ENCODE results near the gene LRFN4. TPM values are rescaled to one million over a fixed set of nuclear protein-coding genes. Genes with fewer than 3 reads are reported as not detected.

LRFN4 gene
- total RNA-seq, 2 experiments from 2014 or later: 33.9 to 38.6 TPM

DNA sequence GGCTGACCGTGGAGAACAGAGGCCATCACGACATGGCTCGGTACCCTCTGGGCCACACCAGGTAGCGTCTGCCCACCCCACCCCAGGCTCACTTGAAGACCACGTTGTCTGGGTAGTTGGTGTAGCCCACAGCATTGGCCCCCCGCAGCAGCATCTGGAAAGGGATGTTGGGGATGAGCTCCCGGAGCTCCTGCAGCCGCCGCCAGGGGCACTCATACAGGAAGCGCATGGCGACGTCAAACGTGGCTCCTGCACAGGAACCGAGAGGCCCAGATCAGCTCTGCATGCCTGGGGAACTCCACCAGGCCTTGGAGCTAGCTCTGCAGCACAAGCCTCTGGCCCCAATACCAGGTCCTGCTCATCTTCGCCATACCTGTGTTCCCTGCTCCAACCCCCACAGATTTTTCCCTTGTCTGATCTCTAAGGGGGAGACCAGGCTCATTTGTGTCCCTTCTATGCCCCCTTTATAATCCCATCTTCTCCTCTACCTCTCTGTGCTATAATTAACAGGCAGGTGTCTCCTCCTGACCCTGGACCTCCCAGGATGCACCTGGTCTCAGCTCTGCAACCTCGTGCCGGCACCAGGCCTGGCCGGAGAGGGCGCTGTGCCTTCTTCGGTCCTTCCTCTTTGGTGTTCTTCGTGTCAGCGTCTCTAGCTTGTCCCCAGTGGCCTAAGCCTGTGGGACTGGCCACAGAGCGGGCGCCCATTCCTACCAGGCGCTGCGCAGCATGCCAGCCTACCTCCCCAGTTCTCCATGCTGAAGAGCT is 5.0 kb upstream of the LRFN4 start:
- Histone ChIP-seq H4K20me1 (ENCODE audit: insufficient read depth, low read length) (no peaks in the 10 kb centered on the region), H3K36me3 (ENCODE audit: insufficient read depth, low read length) (peaks cover 9% of the 10 kb centered on the region; the same call in 1 of the 2 replicates), H3K4me1 (ENCODE audit: insufficient read depth, low read length, poor library complexity, severe bottlenecking) (peaks cover 25% of the 10 kb centered on the region), H3K9me2 (ENCODE audit: insufficient read depth, low read length) (no peaks in the 10 kb centered on the region), H2AFZ (ENCODE audit: low read length) (peak overlapping the region; percentile 18; the same call in 1 of the 2 replicates), H3K27ac (ENCODE audit: low read depth, low read length, poor library complexity, severe bottlenecking) (peak overlapping the region; percentile 16), H3K4me2 (ENCODE audit: low read length) (peak overlapping the region; percentile 22; the same call in 1 of the 2 replicates), H3K79me2 (ENCODE audit: insufficient read depth, low read depth, low read length) (no peaks in the 10 kb centered on the region), H3K4me3 (ENCODE audit: low read depth, low read length, poor library complexity, severe bottlenecking) (no peak overlapping the region), H3K9me3 (ENCODE audit: low read length) (no peaks in the 10 kb centered on the region)
- BruUV-seq (replicated peaks): no TSS peak
- intact Hi-C loops (cut with micrococcal nuclease; ENCODE audit: unreplicated experiment): no loop called here
- ChIA-PET POLR2A (interaction anchor here (0.5 to 1.0 kb wide), 4 partner anchors 8 to 386 kb away, joined by 3 to 4 read pairs (median 3); no protein-coding TSS in a partner anchor), CTCF (ENCODE audit: unreplicated experiment) (interaction anchor here (0.5 kb wide), 1 partner anchor 42 kb away, joined by 3 read pairs; no protein-coding TSS in a partner anchor)
- peak; percentile 70 for DNase-seq (ENCODE audit: low spot score)
- TF ChIP-seq, protein P1, sequence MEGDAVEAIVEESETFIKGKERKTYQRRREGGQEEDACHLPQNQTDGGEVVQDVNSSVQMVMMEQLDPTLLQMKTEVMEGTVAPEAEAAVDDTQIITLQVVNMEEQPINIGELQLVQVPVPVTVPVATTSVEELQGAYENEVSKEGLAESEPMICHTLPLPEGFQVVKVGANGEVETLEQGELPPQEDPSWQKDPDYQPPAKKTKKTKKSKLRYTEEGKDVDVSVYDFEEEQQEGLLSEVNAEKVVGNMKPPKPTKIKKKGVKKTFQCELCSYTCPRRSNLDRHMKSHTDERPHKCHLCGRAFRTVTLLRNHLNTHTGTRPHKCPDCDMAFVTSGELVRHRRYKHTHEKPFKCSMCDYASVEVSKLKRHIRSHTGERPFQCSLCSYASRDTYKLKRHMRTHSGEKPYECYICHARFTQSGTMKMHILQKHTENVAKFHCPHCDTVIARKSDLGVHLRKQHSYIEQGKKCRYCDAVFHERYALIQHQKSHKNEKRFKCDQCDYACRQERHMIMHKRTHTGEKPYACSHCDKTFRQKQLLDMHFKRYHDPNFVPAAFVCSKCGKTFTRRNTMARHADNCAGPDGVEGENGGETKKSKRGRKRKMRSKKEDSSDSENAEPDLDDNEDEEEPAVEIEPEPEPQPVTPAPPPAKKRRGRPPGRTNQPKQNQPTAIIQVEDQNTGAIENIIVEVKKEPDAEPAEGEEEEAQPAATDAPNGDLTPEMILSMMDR (conservative IDR thresholded peaks at IDR 0.05; ENCODE audit: low read length): peak; percentile 77
- TF ChIP-seq EZH2phosphoT487 (IDR thresholded peaks at IDR 0.05; ENCODE audit: borderline replicate concordance, low read depth, low read length): no peak

DNA sequence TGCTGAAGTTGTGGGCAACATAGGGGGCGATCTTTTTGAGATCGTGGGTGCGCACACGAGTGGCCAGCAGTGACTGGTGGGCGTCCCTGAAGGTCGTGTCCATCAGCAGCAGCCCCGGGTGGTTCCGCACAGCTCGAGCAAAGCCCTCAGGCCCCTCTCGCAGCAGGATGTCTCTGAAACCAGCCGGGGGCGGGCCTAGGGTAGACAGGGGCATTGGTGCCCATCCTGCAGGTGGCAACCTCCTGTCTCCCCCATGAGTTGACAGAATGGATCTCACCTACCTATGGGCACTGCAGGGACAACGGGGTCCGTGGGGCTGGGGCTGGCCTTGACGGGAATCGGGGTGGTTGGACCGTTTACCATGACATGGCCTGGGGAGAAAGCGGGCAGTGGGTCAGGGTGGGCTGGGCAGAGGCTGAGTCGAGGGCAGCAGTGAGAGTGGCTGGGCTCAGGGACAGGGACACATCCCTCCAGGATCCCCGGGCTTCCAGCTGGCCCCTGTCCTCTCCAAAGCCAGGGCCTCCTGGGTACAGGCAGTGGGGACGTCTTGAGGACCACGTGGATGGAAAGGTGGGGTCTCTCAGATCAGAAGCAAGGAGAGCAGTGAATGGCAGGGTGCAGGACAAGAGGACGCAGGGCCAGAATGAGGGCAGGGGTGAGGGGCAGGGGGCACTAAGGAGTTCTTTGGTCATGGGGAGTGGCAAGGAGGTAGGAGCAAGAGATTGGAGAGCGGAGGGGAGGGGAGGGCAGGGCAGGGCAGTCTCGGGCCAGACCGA is 4.2 kb upstream of the LRFN4 start:
- peak overlapping the region; percentile 22; the same call in 1 of the 2 replicates for H3K4me2 ChIP-seq (ENCODE audit: low read length)
- peaks cover 4% of the 10 kb centered on the region; the same call in 1 of the 2 replicates for H3K79me2 ChIP-seq (ENCODE audit: insufficient read depth, low read depth, low read length)
- intact Hi-C loops (cut with micrococcal nuclease; ENCODE audit: unreplicated experiment): no loop called here
- DNase-seq (ENCODE audit: low spot score): no peak
- no peak overlapping the region for H3K4me3 ChIP-seq (ENCODE audit: low read depth, low read length, poor library complexity, severe bottlenecking)
- ChIA-PET CTCF (ENCODE audit: unreplicated experiment) (no interaction called here), POLR2A (interaction anchor here (1.0 kb wide), 1 partner anchor 9 kb away, joined by 4 read pairs; no protein-coding TSS in a partner anchor)
- H4K20me1 ChIP-seq (ENCODE audit: insufficient read depth, low read length): no peaks in the 10 kb centered on the region
- 0 out of 2 replicates have a peak overlapping the region, but pooled peaks have one; percentile 18 for H2AFZ ChIP-seq (ENCODE audit: low read length)
- no peak overlapping the region for H3K27ac ChIP-seq (ENCODE audit: low read depth, low read length, poor library complexity, severe bottlenecking)
- H3K9me2 ChIP-seq (ENCODE audit: insufficient read depth, low read length): no peaks in the 10 kb centered on the region
- peaks cover 29% of the 10 kb centered on the region for H3K4me1 ChIP-seq (ENCODE audit: insufficient read depth, low read length, poor library complexity, severe bottlenecking)
- BruUV-seq (replicated peaks): no TSS peak
- no peak for TF ChIP-seq EZH2phosphoT487 (IDR thresholded peaks at IDR 0.05; ENCODE audit: borderline replicate concordance, low read depth, low read length)
- TF ChIP-seq, protein P1 (conservative IDR thresholded peaks at IDR 0.05; ENCODE audit: low read length): peak; percentile 64; the same call in 1 of the 2 replicates
- H3K9me3 ChIP-seq (ENCODE audit: low read length): no peaks in the 10 kb centered on the region
- peaks cover 7% of the 10 kb centered on the region; the same call in 1 of the 2 replicates for H3K36me3 ChIP-seq (ENCODE audit: insufficient read depth, low read length)

All from OCI-LY7 (cell line).